HCT116 (cell line): ENCODE measurements around the gene MS4A4A. TPM values are rescaled to one million over a fixed set of nuclear protein-coding genes. Genes with fewer than 3 reads are reported as not detected.

Experiments used
- ATAC-seq: fragments of 200-7000 bp; cut with Tn5 transposase; 2 replicates; pipeline ENCODE4 v1.9.1; 2020; ENCODE audit warnings: mild to moderate bottlenecking, moderate library complexity
- BruUV-seq: library from RNA; stranded (reverse); fragments of 400-500 nt; replicated peaks from 2 replicates; lab custom pipeline; 2021; lab: Mats Ljungman, UMichigan
- CTCF ChIA-PET: fragments of 300-600 bp; sonication (Branson Sonifier 250); formaldehyde crosslinking; loops from one replicate; lab custom pipeline; 2021; ENCODE audit warnings: antibody characterized with exemption; lab: Charles Lee
- POLR2A ChIA-PET: fragments of 300-600, 350-600 bp; sonication (Branson Sonifier 250); formaldehyde crosslinking; loops from one replicate; lab custom pipeline; 2021; ENCODE audit warnings: antibody characterized with exemption; lab: Charles Lee
- RAD21 ChIA-PET, 2 experiments: fragments of 300-600 bp; sonication (Branson Sonifier 250); formaldehyde crosslinking; loops; one replicate each; lab custom pipeline; 2023; ENCODE audit warnings: low total read pairs in 2 of 2; ENCODE audit not compliant: uncharacterized antibody in 2 of 2, unreplicated experiment in 2 of 2, low non-redundant PET in 1 of 2; lab: Charles Lee
- DNase-seq: peaks from one replicate; pipeline ENCODE4 v3.0.0-alpha.2; 2010; ENCODE audit warnings: low read depth, low spot score
- H2AFZ ChIP-seq: fragments of 200-600 bp; shearing (Covaris generic), sonication (generic); 2 replicates; pipeline ENCODE4 v1.6.1; 2017; ENCODE audit warnings: low read depth, mixed run types, mixed read lengths, antibody characterized with exemption, low read length; ENCODE audit not compliant: poor library complexity, severe bottlenecking
- H3K27ac ChIP-seq: 2 replicates; pipeline ENCODE4 v1.5.1; 2012; ENCODE audit warnings: low read depth, low read length
- H3K27me3 ChIP-seq: fragments of 200-600 bp; sonication (generic); 2 replicates; pipeline ENCODE4 v1.6.1; 2016; ENCODE audit warnings: mixed run types, low read length, mixed read lengths; ENCODE audit not compliant: insufficient read depth
- H3K36me3 ChIP-seq, 2 experiments: fragments of 200-500 bp in 1 of 2; fragments of 200-600 bp in 1 of 2; sonication (Bioruptor generic) in 1 of 2; sonication (generic) in 1 of 2; 2 replicates each; pipeline versions ENCODE4 v1.5.1 to v1.6.1; 2014 to 2016; ENCODE audit warnings: low read length in 2 of 2, inconsistent platforms in 1 of 2, mixed read lengths in 1 of 2, mixed run types in 1 of 2; ENCODE audit not compliant: insufficient read depth in 2 of 2, control insufficient read depth in 1 of 2
- H3K4me1 ChIP-seq, 2 experiments: fragments of 200-600 bp in 1 of 2; sonication (generic) in 1 of 2; 2 replicates each; pipeline versions ENCODE4 v1.5.1 to v1.6.1; 2012 to 2017; ENCODE audit warnings: low read length in 2 of 2, inconsistent platforms in 1 of 2, mild to moderate bottlenecking in 1 of 2, mixed read lengths in 1 of 2, mixed run types in 1 of 2, moderate library complexity in 1 of 2; ENCODE audit not compliant: insufficient read depth in 2 of 2, control insufficient read depth in 1 of 2
- H3K4me2 ChIP-seq: fragments of 200-600 bp; sonication (generic); 2 replicates; pipeline ENCODE4 v1.6.1; 2017; ENCODE audit warnings: mixed run types, low read length, mixed read lengths
- H3K4me3 ChIP-seq, 2 experiments: fragments of 200-600 bp in 1 of 2; sonication (generic) in 1 of 2; replicated peaks in 1 of 2; 2 replicates each; pipeline ENCODE4 v1.5.1; 2011 to 2016; ENCODE audit warnings: low read length in 2 of 2, control low read depth in 1 of 2, low read depth in 1 of 2, mild to moderate bottlenecking in 1 of 2, mixed read lengths in 1 of 2, mixed run types in 1 of 2
- H3K79me2 ChIP-seq: fragments of 200-600 bp; sonication (generic); 2 replicates; pipeline ENCODE4 v1.6.1; 2017; ENCODE audit warnings: mild to moderate bottlenecking, mixed run types, low read length, moderate library complexity, mixed read lengths; ENCODE audit not compliant: insufficient read depth
- H3K9ac ChIP-seq: fragments of 200-600 bp; sonication (generic); 2 replicates; pipeline ENCODE4 v1.6.1; 2016; ENCODE audit warnings: low read length, mixed read lengths
- H3K9me2 ChIP-seq: fragments of 200-600 bp; sonication (generic), shearing (Covaris generic); 2 replicates; pipeline ENCODE4 v1.6.1; 2017; ENCODE audit warnings: mixed run types, mild to moderate bottlenecking, moderate library complexity; ENCODE audit not compliant: insufficient read depth
- H3K9me3 ChIP-seq, 2 experiments: fragments of 200-500 bp in 1 of 2; fragments of 200-600 bp in 1 of 2; sonication (Bioruptor generic) in 1 of 2; sonication (generic) in 1 of 2; 2 replicates each; pipeline ENCODE4 v1.6.1; 2014 to 2017; ENCODE audit warnings: low read length in 2 of 2, mixed read lengths in 2 of 2, inconsistent platforms in 1 of 2, low read depth in 1 of 2, mild to moderate bottlenecking in 1 of 2, mixed run types in 1 of 2, moderate library complexity in 1 of 2; ENCODE audit not compliant: control insufficient read depth in 1 of 2, insufficient read depth in 1 of 2
- H4K20me1 ChIP-seq: fragments of 200-600 bp; sonication (generic), shearing (Covaris generic); 2 replicates; pipeline ENCODE4 v1.6.1; 2017; ENCODE audit warnings: mixed run types, mild to moderate bottlenecking, moderate library complexity; ENCODE audit not compliant: insufficient read depth
- ATF3 ChIP-seq: IDR thresholded peaks from 2 replicates; pipeline ENCODE4 v1.6.1; 2012
- CBX3 ChIP-seq: IDR thresholded peaks from 2 replicates; pipeline ENCODE4 v1.6.1; 2012; ENCODE audit warnings: low read depth
- EGR1 ChIP-seq: IDR thresholded peaks from 2 replicates; pipeline ENCODE4 v1.6.1; 2012; ENCODE audit warnings: low read depth
- POLR2A ChIP-seq: IDR thresholded peaks from 2 replicates; pipeline ENCODE4 v1.7.0; 2011; ENCODE audit warnings: borderline replicate concordance; ENCODE audit not compliant: insufficient read depth, insufficient read length; ENCODE audit errors: extremely low read depth
- RAD21 ChIP-seq: IDR thresholded peaks from 2 replicates; pipeline ENCODE4 v1.6.1; 2012; ENCODE audit warnings: low read depth, mild to moderate bottlenecking
- REST ChIP-seq: IDR thresholded peaks from 2 replicates; pipeline ENCODE4 v1.6.1; 2012; ENCODE audit warnings: low read depth
- SP1 ChIP-seq: IDR thresholded peaks from 2 replicates; pipeline ENCODE4 v1.6.1; 2012; ENCODE audit warnings: low read depth
- ZBTB33 ChIP-seq: IDR thresholded peaks from 2 replicates; pipeline ENCODE4 v1.6.1; 2011; ENCODE audit warnings: mild to moderate bottlenecking, low read length, moderate library complexity; ENCODE audit not compliant: insufficient replicate concordance; ENCODE audit errors: extremely low read depth
- intact Hi-C: fragments of 100-400 bp; cut with micrococcal nuclease; formaldehyde crosslinking; loops from 2 replicates; pipeline ENCODE4 v1.10.0; 2022
- total RNA-seq: library from RNA; stranded (reverse); gene quantifications from one replicate; pipeline ENCODE4 v1.2.1, GENCODE V29; 2021; ENCODE audit not compliant: unreplicated experiment

Gene MS4A4A
- total RNA-seq, 1 experiment from 2014 or later, result 0.22 TPM

GRCh38 chr11:60344146-60344545, 63.7 kb downstream of the MS4A4A start:
- ChIA-PET RAD21 (no interaction called here), POLR2A (no interaction called here), CTCF (interaction anchor here (0.9 to 2.7 kb wide), 2 partner anchors 18 to 20 kb away, joined by 3 to 12 read pairs; no protein-coding TSS in a partner anchor)
- H3K27me3 ChIP-seq, result no peaks in the 10 kb centered on the region; the same call in 1 of the 2 replicates
- no peak overlapping the region for H3K9ac ChIP-seq
- no peak for DNase-seq
- H3K79me2 ChIP-seq, result no peaks in the 10 kb centered on the region
- no peak for ATAC-seq
- no peaks in the 10 kb centered on the region for H3K9me2 ChIP-seq
- no peak overlapping the region for H3K27ac ChIP-seq
- H3K4me2 ChIP-seq, result no peak overlapping the region
- BruUV-seq, result no TSS peak
- no peak overlapping the region for H3K4me3 ChIP-seq
- no peaks in the 10 kb centered on the region for H4K20me1 ChIP-seq
- no peaks in the 10 kb centered on the region for H3K9me3 ChIP-seq
- H3K4me1 ChIP-seq, result no peaks in the 10 kb centered on the region
- no peak overlapping the region for H2AFZ ChIP-seq
- TF ChIP-seq REST (no peak), CBX3 (no peak), EGR1 (no peak), POLR2A (no peak), RAD21 (no peak), ZBTB33 (no peak), ATF3 (no peak), SP1 (no peak)
- TF ChIP-seq, all 23 proteins: peak for 0
- no peaks in the 10 kb centered on the region for H3K36me3 ChIP-seq
- intact Hi-C loops, result loop anchor here (5.0 kb wide), 1 partner anchor 273 kb away; no protein-coding TSS in a partner anchor
